CD4-positive, alpha-beta T cell (primary cell): ENCODE results near the gene KCNMA1. TPM values are rescaled to one million over a fixed set of nuclear protein-coding genes. Genes with fewer than 3 reads are reported as not detected.

ENCODE experiments used
- ATAC-seq: fragments of 200-7000 bp; cut with Tn5 transposase; one replicate; pipeline ENCODE4 v1.10.0; 2022; ENCODE audit warnings: mild to moderate bottlenecking; ENCODE audit not compliant: poor library complexity
- CTCF ChIA-PET: fragments of 350-600 bp; sonication (Branson Sonifier 250); formaldehyde crosslinking; loops from one replicate; lab custom pipeline; 2021; ENCODE audit warnings: antibody characterized with exemption, inconsistent platforms; lab: Charles Lee
- POLR2A ChIA-PET: fragments of 350-600 bp; sonication (Branson Sonifier 250); formaldehyde crosslinking; loops from one replicate; lab custom pipeline; 2021; ENCODE audit warnings: antibody characterized with exemption, inconsistent platforms; lab: Charles Lee
- DNase-seq, 14 experiments: peaks; one replicate each; pipeline ENCODE4 v3.0.0-alpha.2; 2013 to 2020; ENCODE audit warnings: mixed read lengths in 2 of 14
- H3K27ac ChIP-seq, 2 donors: one replicate each; pipeline versions ENCODE4 v1.5.1 to v1.7.0; 2013; ENCODE audit warnings: low read length in 2 of 2, low read depth in 1 of 2, mild to moderate bottlenecking in 1 of 2
- H3K27me3 ChIP-seq, 2 experiments: 1 replicate in 1 of 2; 2 replicates in 1 of 2; pipeline versions ENCODE4 v1.6.1 to v1.7.0; 2013; ENCODE audit warnings: low read length in 2 of 2, control low read depth in 1 of 2, mild to moderate bottlenecking in 1 of 2, moderate library complexity in 1 of 2; ENCODE audit not compliant: insufficient read depth in 2 of 2, control insufficient read depth in 1 of 2
- H3K36me3 ChIP-seq: one replicate; pipeline ENCODE4 v1.6.1; 2013; ENCODE audit warnings: low read length, control low read depth; ENCODE audit not compliant: insufficient read depth
- H3K4me1 ChIP-seq: one replicate; pipeline ENCODE4 v1.6.1; 2013; ENCODE audit warnings: low read length, control low read depth; ENCODE audit not compliant: insufficient read depth
- H3K4me3 ChIP-seq: one replicate; pipeline ENCODE4 v1.5.1; 2013; ENCODE audit warnings: mild to moderate bottlenecking, low read length, moderate library complexity
- H3K9me3 ChIP-seq, 2 experiments: 1 replicate in 1 of 2; 2 replicates in 1 of 2; pipeline versions ENCODE4 v1.6.1 to v1.7.0; 2013; ENCODE audit warnings: low read length in 2 of 2, mild to moderate bottlenecking in 2 of 2, control low read depth in 1 of 2, moderate library complexity in 1 of 2; ENCODE audit not compliant: control insufficient read depth in 1 of 2, insufficient read depth in 1 of 2
- H3K27ac Mint-ChIP-seq: one replicate; pipeline ENCODE4 v1.8.0; 2020; ENCODE audit warnings: mixed read lengths
- H3K27me3 Mint-ChIP-seq: one replicate; pipeline ENCODE4 v1.8.0; 2021; ENCODE audit warnings: mixed read lengths
- H3K36me3 Mint-ChIP-seq: one replicate; pipeline ENCODE4 v1.8.0; 2021; ENCODE audit warnings: low read depth, mixed read lengths
- H3K4me1 Mint-ChIP-seq: one replicate; pipeline ENCODE4 v1.8.0; 2021; ENCODE audit warnings: low read depth, mixed read lengths
- H3K4me3 Mint-ChIP-seq: one replicate; pipeline ENCODE4 v1.8.0; 2020; ENCODE audit warnings: mild to moderate bottlenecking, mixed read lengths
- H3K9me3 Mint-ChIP-seq: one replicate; pipeline ENCODE4 v1.8.0; 2020; ENCODE audit warnings: mixed read lengths
- CTCF ChIP-seq: fragments of 200-600 bp; IDR thresholded peaks from one replicate; pipeline ENCODE4 v1.8.0; 2022; ENCODE audit warnings: antibody characterized with exemption, mild to moderate bottlenecking
- intact Hi-C, 2 experiments: fragments of 100-400 bp; cut with DNase I in 1 of 2; cut with micrococcal nuclease in 1 of 2; formaldehyde crosslinking; loops; one replicate each; pipeline versions ENCODE4 v1.15.1 to v1.9.0; 2023 to 2025; cut with DNase I, micrococcal nuclease
- total RNA-seq, 174 experiments: library from RNA in 2 of 174; stranded (reverse) in 2 of 174; gene quantifications; one replicate each; pipeline ENCODE4 v1.2.3 and lab custom pipeline; 2021 to 2026

Gene KCNMA1
- total RNA-seq, 2 experiments from 2014 or later: not detected

DNA sequence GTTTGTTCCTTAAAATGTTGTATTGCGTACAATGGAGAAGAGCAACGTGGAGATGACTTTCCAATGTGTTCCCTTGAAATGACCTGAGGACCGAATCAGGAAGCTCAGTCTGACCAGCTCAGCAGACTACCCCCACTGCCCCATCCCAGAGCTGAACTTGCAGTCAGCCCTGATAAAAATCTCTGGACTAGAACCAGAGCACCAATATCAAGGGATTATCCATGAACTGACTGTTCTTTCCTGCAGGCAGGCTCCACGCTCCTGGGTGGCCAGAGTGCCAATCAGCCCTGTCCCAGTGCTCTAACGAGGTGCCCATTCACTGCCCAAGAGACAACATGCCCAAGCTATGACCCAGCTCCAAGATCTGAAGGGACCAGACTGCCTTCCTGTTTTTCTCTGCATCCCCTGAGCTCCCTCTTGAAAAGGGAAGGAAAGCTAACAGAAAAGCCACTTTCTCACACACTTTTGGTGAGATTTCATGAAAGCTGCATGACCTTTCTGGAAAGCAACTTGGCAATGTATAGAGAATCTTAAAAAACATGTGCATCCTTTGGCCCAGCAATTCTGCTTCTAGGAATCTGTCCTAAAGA, 130.2 kb downstream of the KCNMA1 start:
- Mint-ChIP-seq H3K27me3 (peaks cover 4% of the 10 kb centered on the region), H3K27ac (no peak overlapping the region), H3K4me1 (no peaks in the 10 kb centered on the region), H3K36me3 (no peaks in the 10 kb centered on the region), H3K4me3 (no peak overlapping the region), H3K9me3 (no peaks in the 10 kb centered on the region)
- ATAC-seq: no peak
- Histone ChIP-seq H3K4me1 (no peaks in the 10 kb centered on the region), H3K9me3 (no peaks in the 10 kb centered on the region), H3K4me3 (no peak overlapping the region), H3K36me3 (no peaks in the 10 kb centered on the region), H3K27me3 (peaks cover 0 to 3% of the 10 kb centered on the region in 2 experiments), H3K27ac (no peak overlapping the region)
- CTCF ChIA-PET: no interaction called here
- DNase-seq: no peak
- intact Hi-C loops: no loop called here
- no peak for TF ChIP-seq CTCF
- POLR2A ChIA-PET: no interaction called here

DNA sequence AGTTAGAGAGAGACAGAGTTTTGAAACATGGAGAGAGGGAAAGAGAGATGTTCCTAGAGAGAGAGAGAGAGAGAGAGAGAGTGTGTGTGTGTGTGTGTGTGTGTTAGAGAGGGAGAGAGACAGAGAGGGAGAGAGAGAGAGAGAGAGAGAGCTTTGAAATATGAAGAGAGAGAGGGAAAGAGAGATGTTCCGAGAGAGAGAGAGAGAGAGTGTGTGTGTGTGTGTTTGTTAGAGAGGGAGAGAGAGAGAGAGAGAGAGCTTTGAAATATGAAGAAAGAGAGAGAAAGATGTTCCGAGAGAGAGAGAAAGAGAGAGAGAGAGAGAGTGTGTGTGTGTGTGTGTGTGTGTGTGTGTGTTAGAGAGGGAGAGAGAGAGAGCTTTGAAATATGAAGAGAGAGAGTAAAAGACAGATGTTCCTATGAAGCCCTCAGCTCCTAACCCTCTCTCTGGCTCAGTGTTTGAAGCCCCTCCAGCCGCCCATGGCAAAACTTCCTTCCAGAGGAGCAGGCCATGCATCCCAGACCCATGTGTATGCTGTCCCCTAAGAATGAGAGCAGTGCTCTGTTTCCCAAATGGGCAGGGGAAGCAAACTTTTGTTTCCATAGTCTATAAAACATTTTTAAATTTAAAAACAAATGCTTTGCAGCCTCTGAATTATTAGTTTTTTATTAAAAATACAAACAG, 130.9 kb downstream of the KCNMA1 start:
- Histone ChIP-seq H3K4me3 (no peak overlapping the region), H3K4me1 (no peaks in the 10 kb centered on the region), H3K9me3 (no peaks in the 10 kb centered on the region), H3K27me3 (peaks cover 0 to 3% of the 10 kb centered on the region in 2 experiments), H3K36me3 (no peaks in the 10 kb centered on the region), H3K27ac (no peak overlapping the region)
- ChIA-PET CTCF (no interaction called here), POLR2A (no interaction called here)
- DNase-seq: no peak
- no peak for TF ChIP-seq CTCF
- Mint-ChIP-seq H3K27me3 (peaks cover 4% of the 10 kb centered on the region), H3K4me3 (no peak overlapping the region), H3K9me3 (no peaks in the 10 kb centered on the region), H3K27ac (no peak overlapping the region), H3K4me1 (no peaks in the 10 kb centered on the region), H3K36me3 (no peaks in the 10 kb centered on the region)
- no peak for ATAC-seq
- intact Hi-C loops: no loop called here

DNA sequence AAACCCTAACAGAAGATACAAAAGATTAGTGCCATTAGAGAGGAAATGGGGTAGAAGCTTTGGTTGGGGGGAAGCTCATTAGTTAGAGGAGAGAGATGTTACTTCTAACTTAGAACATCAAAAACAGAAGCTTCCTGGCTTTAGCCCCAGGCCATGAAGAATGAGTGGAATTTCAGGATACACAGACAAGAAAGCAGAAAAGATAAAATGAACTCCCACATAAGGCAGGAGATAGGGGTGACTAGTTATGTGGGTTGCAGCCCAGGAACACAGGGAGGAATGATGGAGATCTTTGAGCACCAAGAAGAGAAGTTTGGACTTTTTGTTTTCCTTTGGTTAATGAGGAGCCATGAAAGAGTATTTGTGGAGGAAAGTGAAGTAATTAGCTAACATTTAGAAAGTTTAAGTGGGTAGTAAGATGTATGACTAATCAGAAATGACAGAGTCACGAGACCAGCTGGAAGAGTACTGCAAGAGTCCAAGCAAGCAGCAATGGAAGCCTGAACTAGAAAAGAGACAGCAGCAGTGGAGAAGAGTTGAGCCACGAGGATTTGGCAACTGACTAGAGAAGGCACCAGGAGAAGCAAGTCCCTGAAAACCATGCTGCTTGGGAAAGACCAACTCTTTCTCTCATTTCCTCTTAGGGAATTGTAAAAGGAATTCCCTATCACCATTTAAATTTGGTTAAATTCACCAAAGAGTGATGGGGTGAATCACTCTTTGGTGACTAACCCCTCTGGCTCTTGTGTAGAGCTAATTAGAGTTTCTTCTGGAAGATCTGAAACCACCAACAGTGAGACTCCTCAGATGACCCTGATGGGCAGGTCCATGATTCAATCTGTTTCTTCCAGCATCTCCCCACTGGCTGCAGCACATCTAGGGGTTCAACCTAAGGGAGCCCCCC, 131.9 kb downstream of the KCNMA1 start:
- Histone ChIP-seq H3K36me3 (no peaks in the 10 kb centered on the region), H3K4me3 (no peak overlapping the region), H3K27me3 (peaks cover 0 to 2% of the 10 kb centered on the region in 2 experiments), H3K4me1 (no peaks in the 10 kb centered on the region), H3K9me3 (no peaks in the 10 kb centered on the region), H3K27ac (no peak overlapping the region)
- TF ChIP-seq CTCF: no peak
- DNase-seq (peak in 1 of 14 experiments; percentile 2), ATAC-seq (no peak)
- Mint-ChIP-seq H3K36me3 (no peaks in the 10 kb centered on the region), H3K27ac (no peak overlapping the region), H3K27me3 (peaks cover 4% of the 10 kb centered on the region), H3K4me1 (no peaks in the 10 kb centered on the region), H3K4me3 (no peak overlapping the region), H3K9me3 (no peaks in the 10 kb centered on the region)
- ChIA-PET CTCF (no interaction called here), POLR2A (no interaction called here)
- intact Hi-C loops: no loop called here
